Immature natural killer cell (primary cell): Measurements from ENCODE around the gene DEDD2. TPM values are rescaled to one million over a fixed set of nuclear protein-coding genes. Genes with fewer than 3 reads are reported as not detected.
A peak's percentile ranks its signal among the peaks of the same experiment; 100 is the strongest.

Experiments
- DNase-seq, 3 donors: peaks; one replicate each; pipeline ENCODE4 v3.0.0; 2022; ENCODE audit warnings: mixed read lengths in 1 of 3
- H3K27ac Mint-ChIP-seq, 6 donors: one replicate each; pipeline ENCODE4 v1.8.0; 2020; ENCODE audit warnings: mixed read lengths in 6 of 6, mild to moderate bottlenecking in 5 of 6, inconsistent platforms in 4 of 6, moderate library complexity in 3 of 6
- H3K27me3 Mint-ChIP-seq, 3 donors: one replicate each; pipeline ENCODE4 v1.8.0; 2020 to 2021; ENCODE audit warnings: low read depth in 3 of 3, mild to moderate bottlenecking in 3 of 3, mixed read lengths in 3 of 3, moderate library complexity in 3 of 3, inconsistent platforms in 1 of 3
- H3K36me3 Mint-ChIP-seq, 3 donors: one replicate each; pipeline ENCODE4 v1.8.0; 2020; ENCODE audit warnings: mixed read lengths in 3 of 3, inconsistent platforms in 2 of 3, mild to moderate bottlenecking in 2 of 3
- H3K4me1 Mint-ChIP-seq, 2 donors: one replicate each; pipeline ENCODE4 v1.8.0; 2020; ENCODE audit warnings: inconsistent platforms in 2 of 2, mild to moderate bottlenecking in 2 of 2, mixed read lengths in 2 of 2, moderate library complexity in 1 of 2
- H3K4me3 Mint-ChIP-seq, 5 donors: one replicate each; pipeline ENCODE4 v1.8.0; 2020; ENCODE audit warnings: mild to moderate bottlenecking in 5 of 5, mixed read lengths in 5 of 5, inconsistent platforms in 3 of 5, moderate library complexity in 3 of 5
- H3K9me3 Mint-ChIP-seq, 6 donors: one replicate each; pipeline ENCODE4 v1.8.0; 2020; ENCODE audit warnings: mild to moderate bottlenecking in 6 of 6, mixed read lengths in 6 of 6, inconsistent platforms in 4 of 6, moderate library complexity in 3 of 6
- polyA plus RNA-seq, 3 donors: library from polyadenylated mRNA; unstranded; fragments of 300-500 nt; fragmentation: Illumina TruSeq; gene quantifications; one replicate each; pipeline ENCODE4 v1.2.3, GENCODE V29; 2021

DEDD2 gene
- polyA plus RNA-seq, 3 donors from 2014 or later = 154 to 261 (median 173) TPM

GRCh38 chr19:42244347-42245220, 27.1 kb upstream of the DEDD2 start:
- peak overlapping the region; percentile 89 to 98 (median 96) for H3K4me3 Mint-ChIP-seq
- peak; percentile 86 to 88 (median 87) for DNase-seq
- peak overlapping the region; percentile 92 to 99 (median 98) for H3K27ac Mint-ChIP-seq
- peaks cover 49 to 53% of the 10 kb centered on the region in 2 donors for H3K4me1 Mint-ChIP-seq
- no peaks in the 10 kb centered on the region for H3K9me3 Mint-ChIP-seq
- H3K27me3 Mint-ChIP-seq = peaks cover 0 to 9% (median 6%) of the 10 kb centered on the region in 3 donors
- H3K36me3 Mint-ChIP-seq = peaks cover 0 to 2% (median 0%) of the 10 kb centered on the region in 3 donors

DNA sequence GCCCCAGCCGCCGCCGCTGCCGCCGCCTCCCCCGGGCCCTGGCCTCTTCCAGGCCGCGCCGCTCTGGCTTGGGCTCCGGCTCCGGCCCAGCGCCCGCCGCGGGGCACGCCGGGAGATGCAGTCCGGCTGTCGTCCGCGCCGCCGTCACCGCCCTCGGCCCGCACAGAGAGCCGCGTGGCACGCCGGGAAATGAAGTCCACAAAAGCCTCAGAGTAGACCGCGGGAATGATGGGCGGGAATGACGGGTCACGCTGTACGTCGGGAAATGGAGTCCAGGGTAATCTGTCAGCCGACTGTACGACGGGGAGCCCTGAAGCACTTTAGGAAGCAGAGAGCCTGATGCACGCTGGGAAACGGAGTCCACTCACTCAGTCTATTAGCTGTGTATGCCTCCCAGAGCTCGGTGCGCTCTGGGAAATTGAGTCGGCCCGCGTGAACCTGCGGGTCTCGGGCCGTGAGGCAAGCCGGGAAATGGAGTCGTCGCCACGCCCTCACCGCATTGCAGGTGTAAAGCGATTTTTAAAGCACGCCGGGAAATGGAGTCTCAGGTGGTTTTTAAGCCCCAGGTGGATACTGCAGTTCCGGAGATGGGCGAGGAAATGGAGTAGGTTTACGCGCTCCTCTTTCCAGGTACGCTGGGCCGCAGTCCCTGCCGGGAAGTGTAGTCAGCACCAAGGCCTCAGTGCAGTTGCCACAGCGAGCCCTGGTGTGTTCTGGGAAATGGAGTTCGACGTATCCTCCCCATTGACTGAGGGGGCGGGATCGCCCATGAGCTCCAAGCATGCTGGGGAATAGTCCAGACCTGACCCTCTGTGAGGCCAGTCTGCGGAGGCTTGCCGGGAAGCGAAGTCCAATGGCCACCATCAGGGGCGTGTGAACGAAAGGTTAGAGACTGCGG, 25.3 kb upstream of the DEDD2 start, which contains the start of gene GSK3A:
Gene GSK3A (minus strand): TSS at position 91 of the 898 bp plus-strand sequence. CDS start 137 bp downstream, outside the sequence.
- H3K9me3 Mint-ChIP-seq = no peaks in the 10 kb centered on the region
- peaks cover 0 to 8% (median 3%) of the 10 kb centered on the region in 3 donors for H3K36me3 Mint-ChIP-seq
- H3K27me3 Mint-ChIP-seq = peaks cover 0 to 9% (median 6%) of the 10 kb centered on the region in 3 donors
- H3K4me1 Mint-ChIP-seq = peaks cover 55 to 60% of the 10 kb centered on the region in 2 donors
- peak; percentile 95 to 96 (median 96) for DNase-seq
- peak within 1 kb of the TSS; percentile 81 to 98 (median 94) for H3K27ac Mint-ChIP-seq
- H3K4me3 Mint-ChIP-seq = peak within 1 kb of the TSS; percentile 89 to 98 (median 94)

- DNase-seq = no peak
- Mint-ChIP-seq H3K36me3 (peaks cover 0 to 8% (median 3%) of the 10 kb centered on the region in 3 donors), H3K9me3 (no peaks in the 10 kb centered on the region), H3K27me3 (peaks cover 0 to 9% (median 6%) of the 10 kb centered on the region in 3 donors), H3K4me1 (peaks cover 55 to 60% of the 10 kb centered on the region in 2 donors), H3K27ac (peak overlapping the region; percentile 81 to 91 (median 91)), H3K4me3 (peak overlapping the region; percentile 87 to 97 (median 88))
Measured at GRCh38 chr19:42242069-42242511, 24.6 kb upstream of the DEDD2 start.

DNA sequence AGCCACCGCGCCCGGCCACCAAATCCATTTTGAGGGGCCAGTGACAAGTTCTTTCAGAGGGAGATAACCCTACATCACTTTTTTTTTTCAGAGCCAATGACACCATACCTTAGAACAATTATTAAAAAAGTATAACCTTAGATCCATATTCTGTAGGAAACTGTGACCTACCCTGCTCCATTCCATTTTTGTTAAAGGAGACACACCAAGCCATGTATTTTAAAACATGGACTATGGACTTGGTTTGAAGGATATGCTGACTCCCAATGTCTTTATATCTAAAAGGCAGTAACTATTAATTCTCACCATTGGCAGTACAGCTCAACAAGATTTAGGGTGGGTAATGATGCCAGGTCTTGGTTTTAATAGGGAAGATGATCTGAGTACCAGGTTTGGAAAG, 23.8 kb upstream of the DEDD2 start:
- H3K4me3 Mint-ChIP-seq = peak overlapping the region; percentile 84 to 89 (median 88)
- H3K36me3 Mint-ChIP-seq = peaks cover 0 to 15% (median 7%) of the 10 kb centered on the region in 3 donors
- H3K27ac Mint-ChIP-seq = peak overlapping the region; percentile 81 to 91 (median 91)
- peaks cover 58 to 61% of the 10 kb centered on the region in 2 donors for H3K4me1 Mint-ChIP-seq
- H3K9me3 Mint-ChIP-seq = no peaks in the 10 kb centered on the region
- H3K27me3 Mint-ChIP-seq = peaks cover 0 to 12% (median 6%) of the 10 kb centered on the region in 3 donors
- DNase-seq = no peak

- peak overlapping the region in 3 of 6 donors; percentile 37 to 76 (median 50) for H3K27ac Mint-ChIP-seq
- no peaks in the 10 kb centered on the region for H3K9me3 Mint-ChIP-seq
- peaks cover 0 to 20% (median 7%) of the 10 kb centered on the region in 3 donors for H3K36me3 Mint-ChIP-seq
- peaks cover 0 to 14% (median 6%) of the 10 kb centered on the region in 3 donors for H3K27me3 Mint-ChIP-seq
- no peak for DNase-seq
- peak overlapping the region in 4 of 5 donors; percentile 2 to 29 (median 24) for H3K4me3 Mint-ChIP-seq
- H3K4me1 Mint-ChIP-seq = peaks cover 52 to 55% of the 10 kb centered on the region in 2 donors
Measured at GRCh38 chr19:42239544-42240220, 22.2 kb upstream of the DEDD2 start.

DNA sequence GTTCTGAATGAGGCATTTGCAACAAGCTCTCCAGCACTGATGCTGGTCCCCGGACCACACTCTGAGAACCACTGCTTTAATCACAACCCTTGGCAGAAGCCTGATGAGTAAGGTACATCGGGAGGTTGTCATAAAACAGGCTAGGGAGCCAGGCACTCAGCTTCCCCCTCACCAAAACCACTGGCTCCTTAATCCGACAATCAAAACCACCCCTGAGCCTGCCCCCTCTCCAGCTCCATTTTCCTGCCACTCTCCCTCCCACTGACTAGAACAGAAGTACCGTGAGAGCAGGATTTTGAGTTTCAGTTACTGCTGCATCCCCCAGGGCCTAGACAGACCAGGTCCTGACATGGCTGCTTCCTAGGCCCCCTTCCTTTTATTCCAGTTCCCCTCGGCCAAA, 17.7 kb upstream of the DEDD2 start:
- Mint-ChIP-seq H3K27me3 (peaks cover 0 to 5% (median 0%) of the 10 kb centered on the region in 3 donors), H3K4me1 (peaks cover 17 to 18% of the 10 kb centered on the region in 2 donors), H3K27ac (peak overlapping the region in 4 of 6 donors; percentile 36 to 80 (median 45)), H3K9me3 (no peaks in the 10 kb centered on the region), H3K36me3 (peaks cover 0 to 26% (median 11%) of the 10 kb centered on the region in 3 donors), H3K4me3 (no peak overlapping the region)
- no peak for DNase-seq

- no peak overlapping the region for H3K27ac Mint-ChIP-seq
Measured at GRCh38 chr19:42234364-42234763, 16.9 kb upstream of the DEDD2 start.

GRCh38 chr19:42233678-42234292, 16.3 kb upstream of the DEDD2 start:
- DNase-seq = no peak
- peaks cover 0 to 7% (median 0%) of the 10 kb centered on the region in 3 donors for H3K27me3 Mint-ChIP-seq
- H3K4me1 Mint-ChIP-seq = peaks cover 10 to 14% of the 10 kb centered on the region in 2 donors
- peaks cover 0 to 24% (median 12%) of the 10 kb centered on the region in 3 donors for H3K36me3 Mint-ChIP-seq
- H3K4me3 Mint-ChIP-seq = no peak overlapping the region
- peak overlapping the region in 4 of 6 donors; percentile 5 to 79 (median 46) for H3K27ac Mint-ChIP-seq
- H3K9me3 Mint-ChIP-seq = no peaks in the 10 kb centered on the region

More at GRCh38 chr19:42234364-42234763, 16.9 kb upstream of the DEDD2 start:
- Mint-ChIP-seq H3K9me3 (no peaks in the 10 kb centered on the region), H3K27me3 (peaks cover 0 to 7% (median 0%) of the 10 kb centered on the region in 3 donors), H3K4me1 (peaks cover 10 to 16% of the 10 kb centered on the region in 2 donors), H3K36me3 (peaks cover 0 to 28% (median 14%) of the 10 kb centered on the region in 3 donors), H3K4me3 (no peak overlapping the region)
- DNase-seq = no peak

DNA sequence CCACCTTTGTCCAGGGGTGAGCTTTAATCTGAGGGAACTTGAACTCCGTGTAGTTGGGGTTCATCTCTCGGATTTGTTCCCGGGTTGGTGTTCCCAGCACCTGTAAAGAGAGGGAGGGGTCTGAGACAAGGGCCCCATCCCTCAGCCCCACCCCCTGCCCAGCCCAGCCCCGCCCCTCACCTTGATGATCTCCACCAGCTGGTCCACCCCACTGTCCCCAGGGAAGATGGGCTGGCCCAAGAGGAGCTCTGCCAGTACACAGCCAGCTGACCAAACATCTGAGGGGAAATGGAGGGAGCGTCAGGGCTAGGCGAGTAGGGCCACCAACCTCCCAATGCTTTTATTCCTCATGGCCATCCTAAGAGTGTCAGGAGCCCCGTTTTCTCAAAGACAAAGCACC, 15.6 kb upstream of the DEDD2 start:
- Mint-ChIP-seq H3K36me3 (peaks cover 0 to 25% (median 12%) of the 10 kb centered on the region in 3 donors), H3K27me3 (peaks cover 0 to 7% (median 2%) of the 10 kb centered on the region in 3 donors), H3K27ac (peak overlapping the region in 2 of 6 donors; percentile 5 to 79), H3K4me1 (peaks cover 12 to 17% of the 10 kb centered on the region in 2 donors), H3K4me3 (no peak overlapping the region), H3K9me3 (no peaks in the 10 kb centered on the region)
- DNase-seq = no peak

DNA sequence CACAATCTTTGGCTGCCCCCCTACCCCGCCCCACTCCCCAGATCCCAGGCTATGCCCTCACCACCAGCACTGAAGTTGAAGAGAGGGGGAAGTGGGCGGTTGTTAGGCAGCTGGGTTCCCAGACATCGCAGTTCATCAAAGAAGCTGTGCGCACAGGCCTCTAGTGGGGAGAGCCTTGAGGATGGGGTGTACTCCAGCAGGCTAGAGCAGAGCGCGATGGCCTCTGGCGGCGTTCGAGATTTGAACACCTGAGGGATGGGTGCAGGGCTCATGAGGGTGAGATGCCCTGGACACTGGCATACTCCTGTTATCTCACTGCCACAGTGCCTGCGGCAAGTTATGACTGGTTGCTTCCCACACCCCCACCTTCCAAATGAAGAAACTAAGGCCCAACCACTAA, 15.0 kb upstream of the DEDD2 start:
- Mint-ChIP-seq H3K27ac (peak overlapping the region in 1 of 6 donors; percentile 4), H3K4me3 (no peak overlapping the region), H3K36me3 (peaks cover 0 to 28% (median 12%) of the 10 kb centered on the region in 3 donors), H3K9me3 (no peaks in the 10 kb centered on the region), H3K4me1 (peaks cover 12 to 17% of the 10 kb centered on the region in 2 donors), H3K27me3 (peaks cover 0 to 7% (median 2%) of the 10 kb centered on the region in 3 donors)
- DNase-seq = no peak

- DNase-seq = no peak
- no peak overlapping the region for H3K4me3 Mint-ChIP-seq
- H3K27ac Mint-ChIP-seq = peak overlapping the region in 1 of 6 donors; percentile 23
- H3K27me3 Mint-ChIP-seq = peaks cover 0 to 2% (median 2%) of the 10 kb centered on the region in 3 donors
- no peaks in the 10 kb centered on the region for H3K9me3 Mint-ChIP-seq
- peaks cover 3 to 27% (median 8%) of the 10 kb centered on the region in 3 donors for H3K36me3 Mint-ChIP-seq
- H3K4me1 Mint-ChIP-seq = peaks cover 13 to 22% of the 10 kb centered on the region in 2 donors
Measured at GRCh38 chr19:42230571-42230970, 13.1 kb upstream of the DEDD2 start.

GRCh38 chr19:42229855-42230351, 12.4 kb upstream of the DEDD2 start:
- Mint-ChIP-seq H3K36me3 (peaks cover 5 to 28% (median 9%) of the 10 kb centered on the region in 3 donors), H3K4me3 (no peak overlapping the region), H3K9me3 (no peaks in the 10 kb centered on the region), H3K27me3 (peaks cover 0 to 2% (median 2%) of the 10 kb centered on the region in 3 donors), H3K27ac (peak overlapping the region; percentile 29 to 84 (median 50)), H3K4me1 (peaks cover 13 to 22% of the 10 kb centered on the region in 2 donors)
- no peak for DNase-seq
